Keratinocyte (primary cell): ENCODE data around the gene STK24. TPM values are rescaled to one million over a fixed set of nuclear protein-coding genes. Genes with fewer than 3 reads are reported as not detected.

Experiments used
- DNase-seq: peaks from one replicate; pipeline ENCODE4 v3.0.0-alpha.2; 2011; ENCODE audit warnings: low read depth, missing footprints, low spot score
- FAIRE-seq: peaks from 2 replicates; lab custom pipeline; 2011; peaks lifted over from hg19 to GRCh38; lab: Jason Lieb, UNC
- H2AFZ ChIP-seq: 2 replicates; pipeline ENCODE4 v1.6.0; 2012; ENCODE audit warnings: low read length, control low read depth, inconsistent platforms; ENCODE audit not compliant: control insufficient read depth
- H3K27ac ChIP-seq: 2 replicates; pipeline ENCODE4 v1.5.1; 2011; ENCODE audit warnings: low read length; ENCODE audit not compliant: control insufficient read depth, insufficient read depth
- H3K27me3 ChIP-seq: 3 replicates; pipeline ENCODE4 v1.6.0; 2011; ENCODE audit warnings: low read length; ENCODE audit not compliant: control insufficient read depth, insufficient read depth; ENCODE audit errors: extremely low read depth
- H3K36me3 ChIP-seq, 2 experiments: 2 replicates in 1 of 2; 3 replicates in 1 of 2; pipeline ENCODE4 v1.5.1; 2011; ENCODE audit warnings: low read length in 2 of 2, mild to moderate bottlenecking in 1 of 2; ENCODE audit not compliant: control insufficient read depth in 2 of 2, insufficient read depth in 2 of 2; ENCODE audit errors: extremely low read depth in 1 of 2
- H3K4me1 ChIP-seq: 3 replicates; pipeline ENCODE4 v1.5.1; 2011; ENCODE audit warnings: low read length; ENCODE audit not compliant: control insufficient read depth, insufficient read depth; ENCODE audit errors: extremely low read depth
- H3K4me2 ChIP-seq: 3 replicates; pipeline ENCODE4 v1.6.0; 2011; ENCODE audit warnings: low read depth, low read length; ENCODE audit not compliant: control insufficient read depth, insufficient read depth; ENCODE audit errors: extremely low read depth
- H3K4me3 ChIP-seq, 3 experiments: fragments of 200-600 bp in 1 of 3; sonication (generic) in 1 of 3; 2 replicates in 2 of 3; 3 replicates in 1 of 3; pipeline ENCODE4 v1.5.1; 2011 to 2016; ENCODE audit warnings: low read length in 3 of 3, mild to moderate bottlenecking in 3 of 3, control low read depth in 2 of 3, inconsistent platforms in 1 of 3, low read depth in 1 of 3, mixed read lengths in 1 of 3, mixed run types in 1 of 3, moderate library complexity in 1 of 3; ENCODE audit not compliant: control insufficient read depth in 2 of 3, insufficient read depth in 2 of 3; ENCODE audit errors: extremely low read depth in 1 of 3
- H3K79me2 ChIP-seq: 2 replicates; pipeline ENCODE4 v1.6.0; 2012; ENCODE audit warnings: low read length; ENCODE audit not compliant: control insufficient read depth, insufficient read depth
- H3K9ac ChIP-seq: 3 replicates; pipeline ENCODE4 v1.6.0; 2011; ENCODE audit warnings: low read length; ENCODE audit not compliant: control insufficient read depth, insufficient read depth; ENCODE audit errors: extremely low read depth
- H3K9me1 ChIP-seq: 3 replicates; pipeline ENCODE4 v1.6.0; 2011; ENCODE audit warnings: low read length; ENCODE audit not compliant: control insufficient read depth, insufficient read depth; ENCODE audit errors: extremely low read depth
- H3K9me3 ChIP-seq: 2 replicates; pipeline ENCODE4 v1.5.1; 2012; ENCODE audit warnings: low read depth, low read length; ENCODE audit not compliant: control insufficient read depth
- H4K20me1 ChIP-seq: 3 replicates; pipeline ENCODE4 v1.6.0; 2011; ENCODE audit warnings: low read length; ENCODE audit not compliant: control insufficient read depth, insufficient read depth; ENCODE audit errors: extremely low read depth
- EZH2 ChIP-seq: IDR thresholded peaks from one replicate; pipeline ENCODE4 v1.6.1; 2012; ENCODE audit warnings: inconsistent platforms, mild to moderate bottlenecking, low read length, moderate library complexity
- dilution Hi-C: fragments of 300-500 bp; cut with MboI; formaldehyde crosslinking; loops from one replicate; pipeline ENCODE4 v1.7.0; 2020; ENCODE audit warnings: low sequenced_read_pairs; ENCODE audit not compliant: extremely low pct_ligation_motif_present
- polyA plus RNA-seq, 5 experiments: library from polyadenylated mRNA; depleted of rRNA in 3 of 5; stranded (reverse) in 3 of 5; stranded (forward) in 1 of 5; unstranded in 1 of 5; fragments of >200 nt; gene quantifications; 1 replicate in 1 of 5; 2 replicates in 3 of 5; 3 replicates in 1 of 5; pipeline versions ENCODE4 v1.2.1 to v1.2.3, GENCODE V29; 2011 to 2012; ENCODE audit warnings: missing spikeins in 2 of 5, low read depth in 1 of 5, low replicate concordance in 1 of 5
- TF ChIP-seq, protein P1 (sequence below), 3 experiments: IDR thresholded peaks in 1 of 3; conservative IDR thresholded peaks in 1 of 3; optimal IDR thresholded peaks in 1 of 3; 2 replicates in 2 of 3; 3 replicates in 1 of 3; pipeline versions ENCODE3 to v1.5.1; 2011; ENCODE audit warnings: low read length in 3 of 3, mild to moderate bottlenecking in 3 of 3, moderate library complexity in 2 of 3, control low read depth in 1 of 3, inconsistent platforms in 1 of 3; ENCODE audit not compliant: insufficient read depth in 2 of 3; ENCODE audit errors: extremely low read depth in 1 of 3

The STK24 gene
- polyA plus RNA-seq, 1 donor (not counting 4 experiments of a cell fraction or from before 2014, with no cell fraction given), result 81.6 TPM

DNA sequence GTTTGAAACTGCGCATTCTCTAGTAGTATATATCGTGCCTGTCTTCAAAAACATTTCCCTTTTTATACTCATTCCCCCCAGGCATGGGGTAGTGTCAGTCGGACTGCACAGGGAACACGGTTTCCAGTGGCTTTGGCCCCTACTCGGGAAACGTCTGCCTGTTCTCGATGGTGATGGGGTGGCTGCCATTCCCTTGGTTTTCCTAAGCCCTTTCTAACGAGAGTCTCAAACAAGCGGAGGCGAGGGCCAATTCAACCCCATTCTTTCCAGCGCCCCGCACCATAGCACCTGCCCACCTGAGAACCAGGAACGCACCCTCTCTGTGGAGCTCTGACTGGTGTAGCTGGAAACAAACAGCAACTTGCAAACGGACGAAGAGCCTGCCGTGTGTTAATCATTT is 127.6 kb downstream of the STK24 start:
- TF ChIP-seq, protein P1, sequence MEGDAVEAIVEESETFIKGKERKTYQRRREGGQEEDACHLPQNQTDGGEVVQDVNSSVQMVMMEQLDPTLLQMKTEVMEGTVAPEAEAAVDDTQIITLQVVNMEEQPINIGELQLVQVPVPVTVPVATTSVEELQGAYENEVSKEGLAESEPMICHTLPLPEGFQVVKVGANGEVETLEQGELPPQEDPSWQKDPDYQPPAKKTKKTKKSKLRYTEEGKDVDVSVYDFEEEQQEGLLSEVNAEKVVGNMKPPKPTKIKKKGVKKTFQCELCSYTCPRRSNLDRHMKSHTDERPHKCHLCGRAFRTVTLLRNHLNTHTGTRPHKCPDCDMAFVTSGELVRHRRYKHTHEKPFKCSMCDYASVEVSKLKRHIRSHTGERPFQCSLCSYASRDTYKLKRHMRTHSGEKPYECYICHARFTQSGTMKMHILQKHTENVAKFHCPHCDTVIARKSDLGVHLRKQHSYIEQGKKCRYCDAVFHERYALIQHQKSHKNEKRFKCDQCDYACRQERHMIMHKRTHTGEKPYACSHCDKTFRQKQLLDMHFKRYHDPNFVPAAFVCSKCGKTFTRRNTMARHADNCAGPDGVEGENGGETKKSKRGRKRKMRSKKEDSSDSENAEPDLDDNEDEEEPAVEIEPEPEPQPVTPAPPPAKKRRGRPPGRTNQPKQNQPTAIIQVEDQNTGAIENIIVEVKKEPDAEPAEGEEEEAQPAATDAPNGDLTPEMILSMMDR (optimal IDR thresholded peaks at IDR 0.05 in 1 of 3, IDR thresholded peaks at IDR 0.05 in 1 of 3, conservative IDR thresholded peaks at IDR 0.05 in 1 of 3; ENCODE audit: extremely low read depth in 1 of 3, insufficient read depth in 2 of 3, low read length in 3 of 3), result no peak
- no peak for TF ChIP-seq EZH2
- Histone ChIP-seq H3K9ac (no peak overlapping the region), H3K9me1 (no peaks in the 10 kb centered on the region), H3K4me1 (peaks cover 4% of the 10 kb centered on the region), H3K9me3 (no peaks in the 10 kb centered on the region), H4K20me1 (no peaks in the 10 kb centered on the region), H3K4me2 (no peak overlapping the region), H3K4me3 (no peak overlapping the region), H3K36me3 (peaks cover 23 to 36% of the 10 kb centered on the region in 2 experiments), H3K79me2 (peaks cover 3% of the 10 kb centered on the region), H2AFZ (no peak overlapping the region), H3K27me3 (no peaks in the 10 kb centered on the region), H3K27ac (no peak overlapping the region)
- FAIRE-seq, result no peak
- dilution Hi-C loops, result no loop called here
- DNase-seq, result no peak

DNA sequence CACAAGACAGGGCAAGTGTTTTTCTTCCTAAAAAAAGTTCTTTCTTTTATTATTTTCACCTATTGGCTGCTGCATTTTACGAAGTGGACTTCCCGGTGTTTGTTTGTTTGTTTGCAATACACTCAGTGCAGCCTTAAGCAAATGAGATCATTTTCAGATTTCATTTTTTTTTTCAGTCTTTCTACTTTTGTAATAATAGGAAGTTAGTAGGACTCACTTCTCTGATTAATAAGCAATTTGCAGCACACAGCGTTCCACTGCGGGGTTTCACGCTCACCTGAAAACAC is 128.3 kb downstream of the STK24 start:
- no peak overlapping the region for H2AFZ ChIP-seq
- no peak overlapping the region for H3K9ac ChIP-seq
- H3K27me3 ChIP-seq, result no peaks in the 10 kb centered on the region
- FAIRE-seq (no peak), DNase-seq (no peak)
- TF ChIP-seq, protein P1 (optimal IDR thresholded peaks at IDR 0.05 in 1 of 3, IDR thresholded peaks at IDR 0.05 in 1 of 3, conservative IDR thresholded peaks at IDR 0.05 in 1 of 3; ENCODE audit: extremely low read depth in 1 of 3, insufficient read depth in 2 of 3, low read length in 3 of 3), result no peak
- TF ChIP-seq EZH2, result no peak
- peaks cover 7% of the 10 kb centered on the region for H3K4me1 ChIP-seq
- dilution Hi-C loops, result no loop called here
- no peaks in the 10 kb centered on the region for H4K20me1 ChIP-seq
- H3K9me3 ChIP-seq, result no peaks in the 10 kb centered on the region
- no peak overlapping the region for H3K27ac ChIP-seq
- H3K4me2 ChIP-seq, result no peak overlapping the region
- peaks cover 3% of the 10 kb centered on the region for H3K79me2 ChIP-seq
- no peaks in the 10 kb centered on the region for H3K9me1 ChIP-seq
- peaks cover 23 to 39% of the 10 kb centered on the region in 2 experiments for H3K36me3 ChIP-seq
- H3K4me3 ChIP-seq, result no peak overlapping the region
